ENCODE data around the gene AK8. TPM values are rescaled to one million over a fixed set of nuclear protein-coding genes. Genes with fewer than 3 reads are reported as not detected.

The AK8 gene
- polyA plus RNA-seq, 1 of the 3 experiments (the other 2 are of a cell fraction) = 0.77 TPM

DNA sequence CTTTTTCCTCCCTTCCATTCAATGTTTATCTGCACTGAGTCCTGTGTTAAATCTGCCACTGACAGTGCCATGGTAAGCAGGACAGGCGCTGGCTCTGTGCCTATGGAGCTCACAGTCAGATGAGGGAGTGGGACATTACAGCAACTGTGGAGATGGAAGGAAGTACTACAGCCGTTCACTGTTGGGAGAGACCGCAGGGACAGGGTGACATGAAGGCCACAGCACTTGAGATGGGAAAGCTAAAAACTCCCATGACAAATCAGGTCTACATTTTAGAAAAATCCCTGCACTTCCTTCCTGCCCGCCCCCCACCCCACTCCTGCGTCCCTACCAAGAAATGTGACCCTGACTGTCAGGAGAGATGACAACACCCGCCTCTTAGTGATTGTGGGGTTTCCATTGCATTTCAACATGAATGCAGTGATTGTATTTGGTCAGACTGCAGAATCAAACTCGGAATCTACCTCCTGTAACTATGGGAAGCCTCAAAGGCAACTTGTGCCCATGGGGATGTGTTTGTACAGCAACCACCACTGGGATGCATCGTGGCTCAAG is 151.4 kb downstream of the AK8 start:
- H3K9me2 ChIP-seq = no peaks in the 10 kb centered on the region
- CTCF ChIA-PET = no interaction called here
- no peaks in the 10 kb centered on the region for H3K4me1 ChIP-seq (ENCODE audit: control insufficient read depth in 1 of 2, insufficient read depth in 2 of 2, low read depth in 1 of 2, low read length in 1 of 2)
- no peak for DNase-seq
- H3K36me3 ChIP-seq (replicated peaks in 1 of 2; ENCODE audit: control insufficient read depth in 1 of 2, insufficient read depth in 2 of 2, low read length in 1 of 2) = no peaks in the 10 kb centered on the region
- H3K4me3 ChIP-seq (ENCODE audit: low read depth in 2 of 2, low read length in 1 of 2) = no peak overlapping the region
- TF ChIP-seq RAD21 (IDR thresholded peaks at IDR 0.05; ENCODE audit: low read length) (no peak), CHD2 (IDR thresholded peaks at IDR 0.05; ENCODE audit: low read length, partially characterized antibody) (no peak), TEAD4 (IDR thresholded peaks at IDR 0.05; ENCODE audit: borderline replicate concordance, insufficient read depth) (no peak), ELF1 (IDR thresholded peaks at IDR 0.05) (no peak), FOXJ3 (CRISPR knock-in tag; IDR thresholded peaks at IDR 0.05) (no peak)
- no peaks in the 10 kb centered on the region for H3F3A ChIP-seq (replicated peaks; ENCODE audit: insufficient read depth)
- H3K4me2 ChIP-seq = no peak overlapping the region
- WGBS (ENCODE audit: low lambda C conversion rate) = 33% methylated on average over 8 of the region's 8 CpGs
- H2AFZ ChIP-seq (ENCODE audit: low read depth) = no peak overlapping the region
- H3K79me2 ChIP-seq (ENCODE audit: insufficient read depth) = no peaks in the 10 kb centered on the region
- peaks cover 5% of the 10 kb centered on the region; the same call in 1 of the 2 replicates for H3K27me3 ChIP-seq (ENCODE audit: insufficient read depth)
- no peak overlapping the region for H3K9ac ChIP-seq
- H4K20me1 ChIP-seq (ENCODE audit: insufficient read depth) = no peaks in the 10 kb centered on the region
- H3K27ac ChIP-seq (ENCODE audit: low read depth in 2 of 2, low read length in 1 of 2) = no peak overlapping the region
- no peaks in the 10 kb centered on the region for H3K9me3 ChIP-seq
- POLR2A ChIA-PET = no interaction called here

DNA sequence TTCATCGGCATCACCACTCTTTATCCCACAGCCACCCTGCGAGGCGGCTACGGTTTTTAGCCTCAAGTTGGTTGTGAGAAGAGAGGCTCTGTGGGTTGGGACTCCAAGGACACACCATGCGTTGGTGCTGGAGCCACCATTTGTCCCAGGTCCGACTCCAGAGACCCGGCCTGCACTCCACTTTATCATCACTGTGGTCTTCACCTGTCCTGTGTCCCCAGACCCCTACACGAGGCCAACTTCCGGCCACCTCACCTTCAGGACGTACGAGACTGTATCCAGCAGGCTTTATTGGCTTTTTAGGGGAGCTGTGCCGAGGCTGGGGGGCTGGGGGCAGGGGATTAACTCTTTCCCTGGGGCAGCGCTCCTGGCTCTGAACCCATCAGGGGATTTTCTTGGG is 152.8 kb downstream of the AK8 start:
- Histone ChIP-seq H4K20me1 (ENCODE audit: insufficient read depth) (no peaks in the 10 kb centered on the region), H3K4me1 (ENCODE audit: control insufficient read depth in 1 of 2, insufficient read depth in 2 of 2, low read depth in 1 of 2, low read length in 1 of 2) (no peaks in the 10 kb centered on the region), H3K4me3 (ENCODE audit: low read depth in 2 of 2, low read length in 1 of 2) (no peak overlapping the region), H3F3A (replicated peaks; ENCODE audit: insufficient read depth) (no peaks in the 10 kb centered on the region), H2AFZ (ENCODE audit: low read depth) (no peak overlapping the region), H3K27me3 (ENCODE audit: insufficient read depth) (peaks cover 5% of the 10 kb centered on the region; the same call in 1 of the 2 replicates), H3K9ac (no peak overlapping the region), H3K9me3 (no peaks in the 10 kb centered on the region), H3K4me2 (no peak overlapping the region), H3K79me2 (ENCODE audit: insufficient read depth) (no peaks in the 10 kb centered on the region), H3K27ac (ENCODE audit: low read depth in 2 of 2, low read length in 1 of 2) (no peak overlapping the region), H3K36me3 (replicated peaks in 1 of 2; ENCODE audit: control insufficient read depth in 1 of 2, insufficient read depth in 2 of 2, low read length in 1 of 2) (no peaks in the 10 kb centered on the region), H3K9me2 (no peaks in the 10 kb centered on the region)
- TF ChIP-seq, protein P1, sequence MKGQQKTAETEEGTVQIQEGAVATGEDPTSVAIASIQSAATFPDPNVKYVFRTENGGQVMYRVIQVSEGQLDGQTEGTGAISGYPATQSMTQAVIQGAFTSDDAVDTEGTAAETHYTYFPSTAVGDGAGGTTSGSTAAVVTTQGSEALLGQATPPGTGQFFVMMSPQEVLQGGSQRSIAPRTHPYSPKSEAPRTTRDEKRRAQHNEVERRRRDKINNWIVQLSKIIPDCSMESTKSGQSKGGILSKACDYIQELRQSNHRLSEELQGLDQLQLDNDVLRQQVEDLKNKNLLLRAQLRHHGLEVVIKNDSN (IDR thresholded peaks at IDR 0.05; ENCODE audit: borderline replicate concordance, low read depth) = no peak
- TF ChIP-seq TCF12 (IDR thresholded peaks at IDR 0.05) (no peak), POLR2AphosphoS5 (IDR thresholded peaks at IDR 0.05; ENCODE audit: low read depth, low read length) (no peak), EZH2phosphoT487 (IDR thresholded peaks at IDR 0.05; ENCODE audit: borderline replicate concordance, low read depth) (no peak), CTCF (IDR thresholded peaks at IDR 0.05) (no peak), TEAD4 (IDR thresholded peaks at IDR 0.05; ENCODE audit: borderline replicate concordance, insufficient read depth) (no peak), RCOR1 (IDR thresholded peaks at IDR 0.05; ENCODE audit: low read length) (no peak), SMC3 (IDR thresholded peaks at IDR 0.05; ENCODE audit: low read depth, low read length) (no peak), NRF1 (IDR thresholded peaks at IDR 0.05; ENCODE audit: low read depth, low read length) (no peak), NFIC (IDR thresholded peaks at IDR 0.05; ENCODE audit: borderline replicate concordance) (no peak), ELF1 (IDR thresholded peaks at IDR 0.05) (no peak), YY1 (IDR thresholded peaks at IDR 0.05; ENCODE audit: low read depth) (no peak), USF2 (IDR thresholded peaks at IDR 0.05; ENCODE audit: borderline replicate concordance, low read depth, low read length) (no peak), RAD21 (IDR thresholded peaks at IDR 0.05; ENCODE audit: low read length) (no peak), RFX5 (IDR thresholded peaks at IDR 0.05; ENCODE audit: low read length) (no peak), GABPA (IDR thresholded peaks at IDR 0.05; ENCODE audit: low read depth) (no peak), EP300 (IDR thresholded peaks at IDR 0.05; ENCODE audit: borderline replicate concordance in 1 of 2, low read depth in 1 of 2, low read length in 1 of 2) (no peak), REST (IDR thresholded peaks at IDR 0.05; ENCODE audit: low read depth, low read length) (no peak)
- TF ChIP-seq, protein P2, sequence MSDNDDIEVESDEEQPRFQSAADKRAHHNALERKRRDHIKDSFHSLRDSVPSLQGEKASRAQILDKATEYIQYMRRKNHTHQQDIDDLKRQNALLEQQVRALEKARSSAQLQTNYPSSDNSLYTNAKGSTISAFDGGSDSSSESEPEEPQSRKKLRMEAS (IDR thresholded peaks at IDR 0.05; ENCODE audit: low read depth) = no peak
- ChIA-PET POLR2A (no interaction called here), CTCF (no interaction called here)
- 66% methylated on average over 8 of the region's 13 CpGs for WGBS (ENCODE audit: low lambda C conversion rate)
- no peak for DNase-seq
